Natural killer cell (primary cell): ENCODE measurements around the gene KRT72. TPM values are rescaled to one million over a fixed set of nuclear protein-coding genes. Genes with fewer than 3 reads are reported as not detected.
A peak's percentile ranks its signal among the peaks of the same experiment; 100 is the strongest.

Experiments used
- ATAC-seq, 3 donors: fragments of 150-1000 bp in 2 of 3; fragments of 200-7000 bp in 1 of 3; cut with Tn5 transposase; 1 replicate in 1 of 3; 2 replicates in 2 of 3; pipeline ENCODE4 v1.10.0; 2021; ENCODE audit warnings: mild to moderate bottlenecking in 2 of 3, moderate library complexity in 2 of 3
- DNase-seq, 2 donors: peaks; one replicate each; pipeline versions ENCODE4 v3.0.0 to v3.0.0-alpha.2; 2013 to 2021; ENCODE audit warnings: mixed read lengths in 1 of 2
- H3K27ac ChIP-seq: one replicate; pipeline ENCODE4 v1.5.1; 2013; ENCODE audit warnings: mild to moderate bottlenecking, low read length
- H3K27me3 ChIP-seq: one replicate; pipeline ENCODE4 v1.6.1; 2013; ENCODE audit warnings: low read length; ENCODE audit not compliant: control insufficient read depth, insufficient read depth
- H3K36me3 ChIP-seq: one replicate; pipeline ENCODE4 v1.6.1; 2013; ENCODE audit warnings: low read length; ENCODE audit not compliant: control insufficient read depth, insufficient read depth
- H3K4me1 ChIP-seq: one replicate; pipeline ENCODE4 v1.6.1; 2013; ENCODE audit warnings: low read length; ENCODE audit not compliant: control insufficient read depth, insufficient read depth
- H3K4me3 ChIP-seq: one replicate; pipeline ENCODE4 v1.5.1; 2013; ENCODE audit warnings: low read length
- H3K9me3 ChIP-seq: one replicate; pipeline ENCODE4 v1.6.1; 2013; ENCODE audit warnings: low read length; ENCODE audit not compliant: control insufficient read depth, insufficient read depth
- H3K27ac Mint-ChIP-seq, 2 donors: one replicate each; pipeline ENCODE4 v1.8.0; 2022; ENCODE audit warnings: mild to moderate bottlenecking in 2 of 2, mixed read lengths in 2 of 2, moderate library complexity in 1 of 2
- H3K27me3 Mint-ChIP-seq, 2 donors: one replicate each; pipeline ENCODE4 v1.8.0; 2022; ENCODE audit warnings: low read depth in 2 of 2, mixed read lengths in 2 of 2
- H3K36me3 Mint-ChIP-seq: one replicate; pipeline ENCODE4 v1.8.0; 2022; ENCODE audit warnings: mixed read lengths
- H3K4me1 Mint-ChIP-seq, 2 donors: one replicate each; pipeline ENCODE4 v1.8.0; 2022; ENCODE audit warnings: mixed read lengths in 2 of 2
- H3K4me3 Mint-ChIP-seq: one replicate; pipeline ENCODE4 v1.8.0; 2022; ENCODE audit warnings: mild to moderate bottlenecking, moderate library complexity, mixed read lengths
- H3K9me3 Mint-ChIP-seq, 2 donors: one replicate each; pipeline ENCODE4 v1.8.0; 2022; ENCODE audit warnings: mixed read lengths in 2 of 2
- WGBS: methylation state at CpG from one replicate; pipeline ENCODE4 v1.1.7; 2013; ENCODE audit warnings: missing lambda C conversion rate; ENCODE audit not compliant: insufficient coverage; 5-methylcytosine and 5-hydroxymethylcytosine counted together
- intact Hi-C: fragments of 100-400 bp; cut with micrococcal nuclease; formaldehyde crosslinking; loops from one replicate; pipeline ENCODE4 v1.14.2; 2022
- total RNA-seq, 4 donors: library from RNA; stranded (reverse); fragments of 120-200 nt in 1 of 4; gene quantifications; one replicate each; pipeline versions ENCODE4 v1.2.3 to v1.2.4, GENCODE V29; 2013 to 2022
- TF ChIP-seq, protein P1 (sequence below): fragments of 200-600 bp; IDR thresholded peaks from one replicate; pipeline ENCODE4 v1.8.0; 2022; ENCODE audit warnings: antibody characterized with exemption

KRT72 gene
- 100 to 1,000 TPM in 1 of 3 donors, 10 to 100 TPM in 2; 21.9 to 136 (median 38.0) TPM for total RNA-seq
- 4.9 TPM for total RNA-seq (2013)

DNA sequence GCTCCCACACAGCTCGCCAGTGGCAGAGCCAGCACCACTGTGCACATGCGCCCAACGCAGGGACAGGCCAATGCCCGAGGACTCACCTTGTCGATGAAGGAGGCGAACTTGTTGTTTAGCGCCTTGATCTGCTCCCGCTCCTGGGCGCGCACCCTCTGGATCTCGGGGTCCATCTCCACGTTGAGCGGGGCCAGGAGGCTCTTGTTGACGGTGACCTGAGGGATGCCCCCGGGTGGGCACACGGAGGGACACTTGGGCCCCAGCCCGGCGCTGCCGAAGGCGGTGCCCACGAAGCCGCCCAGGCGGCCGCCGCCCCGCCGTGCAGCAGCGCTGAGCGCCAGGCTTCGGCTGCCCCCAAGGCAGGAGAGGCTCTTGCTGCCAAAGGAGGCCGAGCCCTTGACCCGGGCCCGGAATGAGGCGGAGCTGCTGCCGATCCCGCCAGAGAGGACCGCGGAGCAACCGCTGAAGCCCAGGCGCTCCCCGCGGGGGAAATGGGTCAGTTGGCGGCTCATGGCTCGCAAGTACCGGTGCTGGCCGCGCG, at the start of gene KRT72:
Gene KRT72 (minus strand): TSS at position 523 of the 541 bp plus-strand sequence. CDS start 11 bp downstream, at position 512.
- intact Hi-C loops, result no loop called here
- ATAC-seq, result no peak
- H3K36me3 Mint-ChIP-seq, result no peaks in the 10 kb centered on the region
- Histone ChIP-seq H3K4me1 (no peaks in the 10 kb centered on the region), H3K4me3 (no peak within 1 kb of the TSS), H3K36me3 (no peaks in the 10 kb centered on the region), H3K27ac (no peak within 1 kb of the TSS), H3K27me3 (peaks cover 10% of the 10 kb centered on the region), H3K9me3 (no peaks in the 10 kb centered on the region)
- H3K27ac Mint-ChIP-seq, result no peak within 1 kb of the TSS
- DNase-seq, result no peak
- peaks cover 0 to 31% of the 10 kb centered on the region in 2 donors for H3K27me3 Mint-ChIP-seq
- no peaks in the 10 kb centered on the region for H3K9me3 Mint-ChIP-seq
- WGBS, result 40% methylated on average over 48 of the region's 48 CpGs
- H3K4me3 Mint-ChIP-seq, result no peak within 1 kb of the TSS
- TF ChIP-seq, protein P1, sequence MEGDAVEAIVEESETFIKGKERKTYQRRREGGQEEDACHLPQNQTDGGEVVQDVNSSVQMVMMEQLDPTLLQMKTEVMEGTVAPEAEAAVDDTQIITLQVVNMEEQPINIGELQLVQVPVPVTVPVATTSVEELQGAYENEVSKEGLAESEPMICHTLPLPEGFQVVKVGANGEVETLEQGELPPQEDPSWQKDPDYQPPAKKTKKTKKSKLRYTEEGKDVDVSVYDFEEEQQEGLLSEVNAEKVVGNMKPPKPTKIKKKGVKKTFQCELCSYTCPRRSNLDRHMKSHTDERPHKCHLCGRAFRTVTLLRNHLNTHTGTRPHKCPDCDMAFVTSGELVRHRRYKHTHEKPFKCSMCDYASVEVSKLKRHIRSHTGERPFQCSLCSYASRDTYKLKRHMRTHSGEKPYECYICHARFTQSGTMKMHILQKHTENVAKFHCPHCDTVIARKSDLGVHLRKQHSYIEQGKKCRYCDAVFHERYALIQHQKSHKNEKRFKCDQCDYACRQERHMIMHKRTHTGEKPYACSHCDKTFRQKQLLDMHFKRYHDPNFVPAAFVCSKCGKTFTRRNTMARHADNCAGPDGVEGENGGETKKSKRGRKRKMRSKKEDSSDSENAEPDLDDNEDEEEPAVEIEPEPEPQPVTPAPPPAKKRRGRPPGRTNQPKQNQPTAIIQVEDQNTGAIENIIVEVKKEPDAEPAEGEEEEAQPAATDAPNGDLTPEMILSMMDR, result no peak
- H3K4me1 Mint-ChIP-seq, result peaks cover 11 to 17% of the 10 kb centered on the region in 2 donors

- ATAC-seq, result no peak
- DNase-seq, result no peak
- 85% methylated on average over 12 of the region's 12 CpGs for WGBS
- H3K27ac Mint-ChIP-seq, result no peak overlapping the region
- no peak overlapping the region for H3K4me3 Mint-ChIP-seq
- Histone ChIP-seq H3K36me3 (no peaks in the 10 kb centered on the region), H3K27ac (no peak overlapping the region), H3K9me3 (no peaks in the 10 kb centered on the region), H3K4me1 (peaks cover 17% of the 10 kb centered on the region), H3K27me3 (no peaks in the 10 kb centered on the region), H3K4me3 (no peak overlapping the region)
- TF ChIP-seq, protein P1, result no peak
- peaks cover 49 to 52% of the 10 kb centered on the region in 2 donors for H3K4me1 Mint-ChIP-seq
- H3K36me3 Mint-ChIP-seq, result no peaks in the 10 kb centered on the region
- intact Hi-C loops, result no loop called here
- no peaks in the 10 kb centered on the region for H3K9me3 Mint-ChIP-seq
- H3K27me3 Mint-ChIP-seq, result no peaks in the 10 kb centered on the region
Observed at GRCh38 chr12:52650520-52651081, 49.3 kb upstream of the KRT72 start.

DNA sequence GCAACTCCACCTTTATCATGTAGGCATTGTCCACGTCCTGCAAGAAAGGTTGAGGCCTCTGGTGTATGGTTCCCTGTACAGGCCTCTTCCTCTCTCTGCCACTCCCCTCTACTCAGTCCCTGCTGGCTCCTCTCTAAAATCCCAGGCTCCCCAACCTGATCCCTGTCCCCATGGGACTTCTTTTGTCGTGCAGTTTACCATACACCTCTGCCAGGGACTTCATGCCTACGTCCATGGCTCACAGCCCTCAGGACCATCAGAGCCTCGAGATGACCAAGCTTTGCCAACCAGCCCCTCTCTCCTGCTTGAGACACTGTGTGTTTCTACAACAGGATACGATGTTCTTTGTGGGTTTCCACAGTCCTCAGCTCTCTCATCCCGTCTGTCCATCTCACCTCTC, 47.8 kb upstream of the KRT72 start:
- Histone ChIP-seq H3K27me3 (no peaks in the 10 kb centered on the region), H3K4me3 (no peak overlapping the region), H3K27ac (no peak overlapping the region), H3K4me1 (peaks cover 33% of the 10 kb centered on the region), H3K36me3 (no peaks in the 10 kb centered on the region), H3K9me3 (peaks cover 3% of the 10 kb centered on the region)
- ATAC-seq (no peak), DNase-seq (no peak)
- H3K4me1 Mint-ChIP-seq, result peaks cover 65 to 67% of the 10 kb centered on the region in 2 donors
- 74% methylated on average over 6 of the region's 6 CpGs for WGBS
- H3K9me3 Mint-ChIP-seq, result no peaks in the 10 kb centered on the region
- intact Hi-C loops, result loop anchor here (5.0 kb wide), 1 partner anchor 33 kb away; the partner anchor contains the start of gene KRT1
- peak overlapping the region in 1 of 2 donors; percentile 3 for H3K27ac Mint-ChIP-seq
- no peaks in the 10 kb centered on the region for H3K27me3 Mint-ChIP-seq
- no peak overlapping the region for H3K4me3 Mint-ChIP-seq
- TF ChIP-seq, protein P1, result no peak
- no peaks in the 10 kb centered on the region for H3K36me3 Mint-ChIP-seq
